GM23248 (cell line): ENCODE results near the gene ANXA6. TPM values are rescaled to one million over a fixed set of nuclear protein-coding genes. Genes with fewer than 3 reads are reported as not detected.
A peak's percentile ranks its signal among the peaks of the same experiment; 100 is the strongest.

Experiments
- DNase-seq: peaks from one replicate; pipeline ENCODE4 v3.0.0-alpha.2; 2015
- H2AFZ ChIP-seq: fragments of 200-600 bp; sonication (generic); 2 replicates; pipeline ENCODE4 v1.6.1; 2016; ENCODE audit warnings: antibody characterized with exemption
- H3F3A ChIP-seq: fragments of 200-600 bp; sonication (generic); 2 replicates; pipeline ENCODE4 v1.6.1; 2016; ENCODE audit warnings: mild to moderate bottlenecking, antibody characterized with exemption, mixed run types; ENCODE audit not compliant: insufficient read depth
- H3K27ac ChIP-seq: fragments of 200-600 bp; sonication (generic); 2 replicates; pipeline ENCODE4 v1.5.1; 2016; ENCODE audit warnings: mild to moderate bottlenecking
- H3K27me3 ChIP-seq: fragments of 200-600 bp; sonication (generic); replicated peaks from 2 replicates; pipeline ENCODE4 v1.6.1; 2016; ENCODE audit warnings: mild to moderate bottlenecking; ENCODE audit not compliant: insufficient read depth
- H3K36me3 ChIP-seq: fragments of 200-600 bp; sonication (generic); 2 replicates; pipeline ENCODE4 v1.6.1; 2016; ENCODE audit warnings: low read depth, mild to moderate bottlenecking
- H3K4me1 ChIP-seq: fragments of 200-600 bp; sonication (generic); 2 replicates; pipeline ENCODE4 v1.6.1; 2016; ENCODE audit warnings: mild to moderate bottlenecking; ENCODE audit not compliant: insufficient read depth
- H3K4me2 ChIP-seq: fragments of 200-600 bp; sonication (generic); one replicate; pipeline ENCODE4 v1.6.1; 2016; ENCODE audit warnings: mild to moderate bottlenecking; ENCODE audit not compliant: unreplicated experiment
- H3K4me3 ChIP-seq: fragments of 200-600 bp; sonication (generic); 2 replicates; pipeline ENCODE4 v1.5.1; 2016; ENCODE audit warnings: mild to moderate bottlenecking
- H3K79me2 ChIP-seq: fragments of 200-600 bp; sonication (generic); 2 replicates; pipeline ENCODE4 v1.6.1; 2016; ENCODE audit warnings: mild to moderate bottlenecking; ENCODE audit not compliant: insufficient read depth
- H3K9ac ChIP-seq: fragments of 200-600 bp; sonication (generic); 2 replicates; pipeline ENCODE4 v1.6.1; 2016; ENCODE audit warnings: mild to moderate bottlenecking
- H3K9me2 ChIP-seq: fragments of 200-600 bp; sonication (generic); 2 replicates; pipeline ENCODE4 v1.6.1; 2016; ENCODE audit warnings: mixed run types, mild to moderate bottlenecking, moderate library complexity; ENCODE audit not compliant: insufficient read depth
- H3K9me3 ChIP-seq: fragments of 200-600 bp; sonication (generic); one replicate; pipeline ENCODE4 v1.6.1; 2017; ENCODE audit warnings: low read depth
- H4K20me1 ChIP-seq: fragments of 200-600 bp; sonication (generic); 2 replicates; pipeline ENCODE4 v1.6.0; 2016; ENCODE audit not compliant: insufficient read depth
- EZH2 ChIP-seq: fragments of 200-600 bp; sonication (generic); IDR thresholded peaks from 2 replicates; pipeline ENCODE4 v1.6.1; 2018; ENCODE audit warnings: antibody characterized with exemption, mild to moderate bottlenecking; ENCODE audit not compliant: insufficient read depth, poor library complexity, severe bottlenecking
- EZH2phosphoT487 ChIP-seq: fragments of 200-600 bp; sonication (generic); IDR thresholded peaks from 2 replicates; pipeline ENCODE4 v1.6.1; 2018; ENCODE audit warnings: antibody characterized with exemption, moderate library complexity, mild to moderate bottlenecking, low read depth; ENCODE audit not compliant: insufficient read depth
- WGBS, 2 experiments: methylation state at CpG; one replicate each; pipeline ENCODE4 v1.1.6; 2015 to 2017; ENCODE audit warnings: low lambda C conversion rate in 2 of 2, low coverage in 1 of 2; ENCODE audit errors: missing lambda C conversion rate in 2 of 2; 5-methylcytosine and 5-hydroxymethylcytosine counted together
- in situ Hi-C: fragments of 300-500 bp; cut with MboI; formaldehyde crosslinking; loops from 2 replicates; pipeline ENCODE4 v1.15.0; 2020
- polyA plus RNA-seq: library from polyadenylated mRNA; unstranded; fragments of >200 nt; fragmentation: Nextera tagmentation; extraction: Ambion mirVana; gene quantifications from 2 replicates; pipeline ENCODE4 v1.2.1, GENCODE V29; 2016
- total RNA-seq: library from RNA; depleted of rRNA; stranded (reverse); fragments of >200 nt; shearing (Covaris generic); gene quantifications from 2 replicates; pipeline ENCODE4 v1.2.3, GENCODE V29; 2014

The ANXA6 gene
- total and polyA plus RNA-seq, 2 experiments from 2014 or later = 183 to 409 TPM

GRCh38 chr5:151067632-151068432, 89.7 kb downstream of the ANXA6 start:
- Histone ChIP-seq H3K27me3 (no peaks in the 10 kb centered on the region), H3K36me3 (no peaks in the 10 kb centered on the region), H3K9me2 (no peaks in the 10 kb centered on the region), H3K4me1 (peaks cover 41% of the 10 kb centered on the region), H3K4me2 (no peak overlapping the region), H2AFZ (no peak overlapping the region), H3K79me2 (peaks cover 95% of the 10 kb centered on the region), H3F3A (peaks cover 16% of the 10 kb centered on the region), H3K4me3 (no peak overlapping the region), H3K9me3 (no peaks in the 10 kb centered on the region), H4K20me1 (peaks cover 4% of the 10 kb centered on the region), H3K27ac (no peak overlapping the region), H3K9ac (no peak overlapping the region)
- WGBS, 2 experiments = 94 to 95% methylated on average over 14 of the region's 14 CpGs
- peak; percentile 19 for DNase-seq
- no peak for TF ChIP-seq EZH2
- no peak for TF ChIP-seq EZH2phosphoT487
- in situ Hi-C loops = no loop called here

GRCh38 chr5:151066920-151067319, 90.7 kb downstream of the ANXA6 start:
- Histone ChIP-seq H2AFZ (no peak overlapping the region), H3K9ac (no peak overlapping the region), H3K36me3 (0 out of 2 replicates have a peak, but pooled peaks cover under 1% of the 10 kb centered on the region), H3K27ac (no peak overlapping the region), H3K79me2 (peaks cover 97% of the 10 kb centered on the region), H3K27me3 (no peaks in the 10 kb centered on the region), H4K20me1 (peaks cover 4% of the 10 kb centered on the region), H3F3A (peaks cover 9% of the 10 kb centered on the region; the same call in 1 of the 2 replicates), H3K4me1 (peaks cover 36% of the 10 kb centered on the region), H3K4me3 (no peak overlapping the region), H3K9me2 (no peaks in the 10 kb centered on the region), H3K4me2 (no peak overlapping the region), H3K9me3 (no peaks in the 10 kb centered on the region)
- DNase-seq = no peak
- TF ChIP-seq EZH2 = no peak
- TF ChIP-seq EZH2phosphoT487 = no peak
- in situ Hi-C loops = no loop called here
- 92% methylated on average over 6 of the region's 6 CpGs for WGBS, 2 experiments

GRCh38 chr5:151065609-151066008, 92.0 kb downstream of the ANXA6 start:
- in situ Hi-C loops = no loop called here
- Histone ChIP-seq H4K20me1 (peaks cover 4% of the 10 kb centered on the region), H3K9me2 (no peaks in the 10 kb centered on the region), H3K9me3 (no peaks in the 10 kb centered on the region), H3K4me3 (no peak overlapping the region), H3K4me2 (no peak overlapping the region), H3K36me3 (peaks cover 10% of the 10 kb centered on the region; the same call in 1 of the 2 replicates), H3K27ac (no peak overlapping the region), H3K27me3 (no peaks in the 10 kb centered on the region), H3K4me1 (peaks cover 26% of the 10 kb centered on the region), H2AFZ (no peak overlapping the region), H3F3A (peaks cover 5% of the 10 kb centered on the region; the same call in 1 of the 2 replicates), H3K79me2 (peaks cover 94% of the 10 kb centered on the region), H3K9ac (no peak overlapping the region)
- WGBS, 2 experiments = 94 to 95% methylated on average over 1 of the region's 1 CpG
- DNase-seq = no peak
- no peak for TF ChIP-seq EZH2
- no peak for TF ChIP-seq EZH2phosphoT487

GRCh38 chr5:151064916-151065499, 92.6 kb downstream of the ANXA6 start:
- H3F3A ChIP-seq = no peaks in the 10 kb centered on the region
- H3K4me2 ChIP-seq = no peak overlapping the region
- TF ChIP-seq EZH2phosphoT487 (no peak), EZH2 (no peak)
- H4K20me1 ChIP-seq = peaks cover 4% of the 10 kb centered on the region
- 96 to 98% methylated on average over 12 of the region's 12 CpGs for WGBS, 2 experiments
- H3K4me1 ChIP-seq = peaks cover 22% of the 10 kb centered on the region
- H2AFZ ChIP-seq = no peak overlapping the region
- H3K27ac ChIP-seq = no peak overlapping the region
- no peak for DNase-seq
- H3K9me2 ChIP-seq = no peaks in the 10 kb centered on the region
- in situ Hi-C loops = no loop called here
- no peak overlapping the region for H3K9ac ChIP-seq
- H3K4me3 ChIP-seq = no peak overlapping the region
- H3K9me3 ChIP-seq = no peaks in the 10 kb centered on the region
- H3K36me3 ChIP-seq = peaks cover 16% of the 10 kb centered on the region; the same call in 1 of the 2 replicates
- peaks cover 92% of the 10 kb centered on the region for H3K79me2 ChIP-seq
- no peaks in the 10 kb centered on the region for H3K27me3 ChIP-seq
